Fibroblast of villous mesenchyme (primary cell): Measurements from ENCODE around the gene DYNC1I1. TPM values are rescaled to one million over a fixed set of nuclear protein-coding genes. Genes with fewer than 3 reads are reported as not detected.

Experiments
- DNase-seq: peaks from one replicate; pipeline ENCODE4 v3.0.0-alpha.2; 2010; ENCODE audit warnings: low read depth
- H3K4me3 ChIP-seq: 2 replicates; pipeline ENCODE4 v1.5.1; 2011; ENCODE audit warnings: low read depth, mild to moderate bottlenecking, low read length
- CTCF ChIP-seq: IDR thresholded peaks from 2 replicates; pipeline ENCODE4 v1.5.1; 2012; ENCODE audit warnings: low read depth, mild to moderate bottlenecking, low read length; ENCODE audit not compliant: insufficient read depth
- total RNA-seq: library from RNA; depleted of rRNA; stranded (reverse); fragments of >200 nt; gene quantifications from 2 replicates; pipeline ENCODE4 v1.2.3, GENCODE V29; 2012

The DYNC1I1 gene
- 0.43 and 1.9 TPM in 2 replicates for total RNA-seq

- H3K4me3 ChIP-seq, result peak within 1 kb of the TSS; percentile 53
- no peak for TF ChIP-seq CTCF
- peak; percentile 33 for DNase-seq
These were observed at the start of gene DYNC1I1 for GRCh38 chr7:95772298-95772770. Gene DYNC1I1, plus strand, starts transcription at chr7:95772554. Its CDS starts 32,176 bp downstream, at chr7:95804730.

- DNase-seq, result peak; percentile 43
- no peak overlapping the region for H3K4me3 ChIP-seq
- peak; percentile 34 for TF ChIP-seq CTCF
These were observed 48.7 kb upstream of the DYNC1I1 start for GRCh38 chr7:95723583-95724180.

- no peak overlapping the region for H3K4me3 ChIP-seq
- no peak for DNase-seq
- no peak for TF ChIP-seq CTCF
These were observed 47.1 kb upstream of the DYNC1I1 start for GRCh38 chr7:95725205-95725604.

- DNase-seq, result no peak
- H3K4me3 ChIP-seq, result no peak overlapping the region
- no peak for TF ChIP-seq CTCF
These were observed 41.7 kb upstream of the DYNC1I1 start for GRCh38 chr7:95730493-95731280.

GRCh38 chr7:95736635-95737034 lies 35.7 kb upstream of the DYNC1I1 start:
- no peak for DNase-seq
- H3K4me3 ChIP-seq, result no peak overlapping the region
- TF ChIP-seq CTCF, result no peak

- DNase-seq, result no peak
- TF ChIP-seq CTCF, result no peak
These were observed 34.4 kb upstream of the DYNC1I1 start for GRCh38 chr7:95737828-95738505.

More at GRCh38 chr7:95737828-95738505, 34.4 kb upstream of the DYNC1I1 start:
- no peak overlapping the region for H3K4me3 ChIP-seq
